Stimulated activated naive CD8-positive, alpha-beta T cell treated with anti-CD3 and anti-CD28 coated beads, Interleukin-15, amount 100 ng/mL, for 72 hours (primary cell): Measurements from ENCODE around the gene CCDC61.

Source experiments
- ATAC-seq: fragments of 150-1000 bp; cut with Tn5 transposase; 2 replicates; pipeline ENCODE4 v1.10.0; 2021; ENCODE audit warnings: mild to moderate bottlenecking, moderate library complexity
- DNase-seq, 2 donors: peaks; one replicate each; pipeline ENCODE4 v3.0.0; 2021 to 2022
- H3K27ac Mint-ChIP-seq, 2 donors: one replicate each; pipeline ENCODE4 v1.8.0; 2022; ENCODE audit warnings: mild to moderate bottlenecking in 2 of 2, mixed read lengths in 2 of 2, moderate library complexity in 2 of 2
- H3K27me3 Mint-ChIP-seq: one replicate; pipeline ENCODE4 v1.8.0; 2022; ENCODE audit warnings: mixed read lengths
- H3K4me1 Mint-ChIP-seq: one replicate; pipeline ENCODE4 v1.8.0; 2022; ENCODE audit warnings: mild to moderate bottlenecking, mixed read lengths
- H3K4me3 Mint-ChIP-seq, 2 donors: one replicate each; pipeline ENCODE4 v1.8.0; 2022; ENCODE audit warnings: mild to moderate bottlenecking in 2 of 2, mixed read lengths in 2 of 2, moderate library complexity in 1 of 2
- H3K9me3 Mint-ChIP-seq, 2 donors: one replicate each; pipeline ENCODE4 v1.8.0; 2022; ENCODE audit warnings: mixed read lengths in 2 of 2

Gene CCDC61

GRCh38 chr19:46019270-46019669 lies 24.0 kb downstream of the CCDC61 start:
- Mint-ChIP-seq H3K4me1 (peaks cover 30% of the 10 kb centered on the region), H3K27ac (peak overlapping the region in 1 of 2 donors; percentile 63), H3K9me3 (no peaks in the 10 kb centered on the region), H3K4me3 (no peak overlapping the region), H3K27me3 (peaks cover 51% of the 10 kb centered on the region)
- ATAC-seq: no peak
- DNase-seq: no peak

GRCh38 chr19:46020819-46021125 lies 25.5 kb downstream of the CCDC61 start:
- DNase-seq (no peak), ATAC-seq (no peak)
- Mint-ChIP-seq H3K9me3 (no peaks in the 10 kb centered on the region), H3K4me1 (peaks cover 20% of the 10 kb centered on the region), H3K27ac (no peak overlapping the region), H3K4me3 (no peak overlapping the region), H3K27me3 (peaks cover 48% of the 10 kb centered on the region)

- Mint-ChIP-seq H3K4me3 (no peak overlapping the region), H3K9me3 (no peaks in the 10 kb centered on the region), H3K27ac (no peak overlapping the region), H3K4me1 (peaks cover 20% of the 10 kb centered on the region), H3K27me3 (peaks cover 48% of the 10 kb centered on the region)
- ATAC-seq: no peak
- DNase-seq: no peak
Observed at GRCh38 chr19:46021531-46022041, 26.3 kb downstream of the CCDC61 start.

- ATAC-seq (no peak), DNase-seq (no peak)
- H3K27me3 Mint-ChIP-seq: peaks cover 50% of the 10 kb centered on the region
- no peak overlapping the region for H3K4me3 Mint-ChIP-seq
- H3K9me3 Mint-ChIP-seq: no peaks in the 10 kb centered on the region
- peaks cover 20% of the 10 kb centered on the region for H3K4me1 Mint-ChIP-seq
- no peak overlapping the region for H3K27ac Mint-ChIP-seq
Observed at GRCh38 chr19:46022061-46022430, 26.8 kb downstream of the CCDC61 start.

GRCh38 chr19:46022431-46023310 lies 27.4 kb downstream of the CCDC61 start, which contains the start of gene PGLYRP1:
Gene PGLYRP1, minus strand, starts transcription at chr19:46023053. Its CDS starts 32 bp downstream, at chr19:46023021.
- Mint-ChIP-seq H3K27me3 (peaks cover 50% of the 10 kb centered on the region), H3K27ac (no peak within 1 kb of the TSS), H3K9me3 (no peaks in the 10 kb centered on the region), H3K4me3 (no peak within 1 kb of the TSS), H3K4me1 (peaks cover 18% of the 10 kb centered on the region)
- no peak for DNase-seq
- ATAC-seq: peak; percentile 34

GRCh38 chr19:46023311-46023779 lies 28.1 kb downstream of the CCDC61 start:
- DNase-seq (no peak), ATAC-seq (no peak)
- no peak overlapping the region for H3K27ac Mint-ChIP-seq
- peaks cover 18% of the 10 kb centered on the region for H3K4me1 Mint-ChIP-seq
- H3K9me3 Mint-ChIP-seq: no peaks in the 10 kb centered on the region
- H3K4me3 Mint-ChIP-seq: no peak overlapping the region
- H3K27me3 Mint-ChIP-seq: peaks cover 50% of the 10 kb centered on the region

- Mint-ChIP-seq H3K27me3 (peaks cover 58% of the 10 kb centered on the region), H3K9me3 (no peaks in the 10 kb centered on the region), H3K4me3 (no peak overlapping the region), H3K27ac (no peak overlapping the region), H3K4me1 (peaks cover 25% of the 10 kb centered on the region)
- ATAC-seq: no peak
- DNase-seq: no peak
Observed at GRCh38 chr19:46025835-46026234, 30.6 kb downstream of the CCDC61 start.

GRCh38 chr19:46030812-46031550 lies 35.7 kb downstream of the CCDC61 start:
- H3K9me3 Mint-ChIP-seq: no peaks in the 10 kb centered on the region
- H3K4me3 Mint-ChIP-seq: no peak overlapping the region
- peaks cover 17% of the 10 kb centered on the region for H3K4me1 Mint-ChIP-seq
- ATAC-seq (no peak), DNase-seq (no peak)
- H3K27me3 Mint-ChIP-seq: peaks cover 32% of the 10 kb centered on the region
- no peak overlapping the region for H3K27ac Mint-ChIP-seq

- H3K9me3 Mint-ChIP-seq: no peaks in the 10 kb centered on the region
- no peak overlapping the region for H3K4me3 Mint-ChIP-seq
- peaks cover 7% of the 10 kb centered on the region for H3K4me1 Mint-ChIP-seq
- peaks cover 30% of the 10 kb centered on the region for H3K27me3 Mint-ChIP-seq
- ATAC-seq (no peak), DNase-seq (no peak)
- H3K27ac Mint-ChIP-seq: peak overlapping the region in 1 of 2 donors; percentile 80
Observed at GRCh38 chr19:46031781-46032596, 36.7 kb downstream of the CCDC61 start.

GRCh38 chr19:46032597-46033025 lies 37.3 kb downstream of the CCDC61 start:
- peak overlapping the region in 1 of 2 donors; percentile 80 for H3K27ac Mint-ChIP-seq
- DNase-seq (no peak), ATAC-seq (no peak)
- H3K27me3 Mint-ChIP-seq: peaks cover 36% of the 10 kb centered on the region
- peaks cover 6% of the 10 kb centered on the region for H3K4me1 Mint-ChIP-seq
- no peaks in the 10 kb centered on the region for H3K9me3 Mint-ChIP-seq
- no peak overlapping the region for H3K4me3 Mint-ChIP-seq

GRCh38 chr19:46033401-46033800 lies 38.1 kb downstream of the CCDC61 start:
- peaks cover 6% of the 10 kb centered on the region for H3K4me1 Mint-ChIP-seq
- no peaks in the 10 kb centered on the region for H3K9me3 Mint-ChIP-seq
- ATAC-seq (no peak), DNase-seq (no peak)
- H3K27me3 Mint-ChIP-seq: peaks cover 37% of the 10 kb centered on the region
- H3K4me3 Mint-ChIP-seq: no peak overlapping the region
- no peak overlapping the region for H3K27ac Mint-ChIP-seq

GRCh38 chr19:46035546-46035945 lies 40.3 kb downstream of the CCDC61 start:
- no peaks in the 10 kb centered on the region for H3K9me3 Mint-ChIP-seq
- peak overlapping the region in 1 of 2 donors; percentile 54 for H3K27ac Mint-ChIP-seq
- peaks cover 41% of the 10 kb centered on the region for H3K27me3 Mint-ChIP-seq
- no peaks in the 10 kb centered on the region for H3K4me1 Mint-ChIP-seq
- H3K4me3 Mint-ChIP-seq: no peak overlapping the region
- DNase-seq: no peak
- ATAC-seq: no peak

- Mint-ChIP-seq H3K9me3 (no peaks in the 10 kb centered on the region), H3K4me1 (no peaks in the 10 kb centered on the region), H3K27ac (no peak overlapping the region), H3K4me3 (no peak overlapping the region), H3K27me3 (peaks cover 48% of the 10 kb centered on the region)
- ATAC-seq (no peak), DNase-seq (no peak)
Observed at GRCh38 chr19:46035986-46036743, 40.9 kb downstream of the CCDC61 start.

- H3K27me3 Mint-ChIP-seq: peaks cover 53% of the 10 kb centered on the region
- H3K4me1 Mint-ChIP-seq: no peaks in the 10 kb centered on the region
- H3K9me3 Mint-ChIP-seq: no peaks in the 10 kb centered on the region
- H3K4me3 Mint-ChIP-seq: no peak overlapping the region
- DNase-seq (no peak), ATAC-seq (no peak)
- H3K27ac Mint-ChIP-seq: no peak overlapping the region
Observed at GRCh38 chr19:46036744-46037128, 41.5 kb downstream of the CCDC61 start.

- Mint-ChIP-seq H3K27ac (no peak overlapping the region), H3K9me3 (no peaks in the 10 kb centered on the region), H3K4me1 (peaks cover 6% of the 10 kb centered on the region), H3K27me3 (peaks cover 80% of the 10 kb centered on the region), H3K4me3 (no peak overlapping the region)
- DNase-seq: no peak
- no peak for ATAC-seq
Observed at GRCh38 chr19:46040125-46040524, 44.9 kb downstream of the CCDC61 start.
